ENCODE measurements around the gene BNC2.

Gene BNC2

DNA sequence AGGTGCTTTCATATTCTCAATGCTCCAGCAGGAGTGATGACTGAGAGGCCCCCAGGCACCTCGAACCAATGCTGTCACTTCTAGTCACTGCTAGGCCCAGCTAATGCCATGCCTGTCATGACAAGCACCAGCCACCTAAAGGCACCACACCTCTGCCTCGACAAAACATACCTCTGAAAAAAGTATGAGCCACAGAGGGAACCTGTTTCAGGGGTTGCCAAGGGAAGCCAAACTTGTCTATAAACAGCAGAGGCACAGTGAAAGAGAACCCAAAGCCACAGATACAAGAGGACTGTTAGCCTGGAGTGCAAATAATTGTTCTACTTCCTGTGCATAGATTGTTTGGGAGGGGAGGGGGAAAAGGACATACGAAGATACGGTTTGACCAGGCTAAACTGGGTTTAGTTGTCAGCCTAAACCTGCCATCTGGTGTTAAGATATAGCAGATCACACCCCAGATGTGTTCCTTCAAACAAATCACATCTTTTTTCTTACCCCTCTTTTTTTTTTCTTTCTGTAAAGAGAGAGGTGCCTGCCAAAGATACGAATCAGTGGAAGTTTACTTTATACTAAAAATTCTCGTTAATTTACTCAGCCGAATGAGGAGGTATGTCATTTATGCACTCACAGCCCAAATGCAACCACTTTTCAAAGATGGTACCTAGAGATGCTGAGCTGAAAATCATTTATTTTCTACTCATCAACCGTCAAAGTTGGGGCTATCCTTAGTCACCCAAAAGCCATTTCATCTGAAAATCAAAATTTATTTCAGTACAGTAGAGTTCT, 45.7 kb downstream of the BNC2 start:
- H3K14ac ChIP-seq (ENCODE audit: low read length) = no peak overlapping the region
- H3K4me2 ChIP-seq (ENCODE audit: insufficient read depth, low read length, poor library complexity, severe bottlenecking) = no peak overlapping the region
- no peak overlapping the region for H2BK5ac ChIP-seq (ENCODE audit: low read length)
- no peak overlapping the region for H2AFZ ChIP-seq (ENCODE audit: low read length)
- H3K18ac ChIP-seq (ENCODE audit: low read length) = no peak overlapping the region
- H2BK15ac ChIP-seq (ENCODE audit: low read length) = no peak overlapping the region
- H2AK5ac ChIP-seq (ENCODE audit: low read depth, low read length) = no peak overlapping the region
- H3K27ac ChIP-seq (replicated peaks; ENCODE audit: low read length) = no peak overlapping the region
- no peaks in the 10 kb centered on the region for H3K9me3 ChIP-seq (replicated peaks in 1 of 2; ENCODE audit: control insufficient read depth in 2 of 2, insufficient read depth in 1 of 2, low read depth in 1 of 2, low read length in 2 of 2)
- H3K4me1 ChIP-seq (ENCODE audit: control insufficient read depth in 2 of 2, insufficient read depth in 1 of 2, low read depth in 1 of 2, low read length in 2 of 2) = peaks cover 6 to 19% of the 10 kb centered on the region in 2 donors
- peaks cover 0 to 44% (median 0%) of the 10 kb centered on the region in 3 experiments for H3K27me3 ChIP-seq (ENCODE audit: control insufficient read depth in 3 of 3, insufficient read depth in 3 of 3, low read depth in 1 of 3, low read length in 3 of 3)
- no CpG with 5 or more reads among the region's 8 CpGs for WGBS, 2 donors (ENCODE audit: extremely low coverage in 2 of 2, insufficient read length in 2 of 2, insufficient replicate concordance in 1 of 2)
- no peak overlapping the region for H4K91ac ChIP-seq (ENCODE audit: low read depth, low read length, poor library complexity)
- H3K9ac ChIP-seq (ENCODE audit: low read depth, low read length, poor library complexity) = no peak overlapping the region
- no peak overlapping the region for H4K8ac ChIP-seq (ENCODE audit: low read depth, low read length)
- no peak for DNase-seq (ENCODE audit: low spot score)
- no peak overlapping the region for H3K4me3 ChIP-seq (ENCODE audit: low read length in 2 of 2)
- no peak overlapping the region for H2BK12ac ChIP-seq (ENCODE audit: low read length)
- no peak overlapping the region for H3K23ac ChIP-seq (ENCODE audit: low read depth, low read length, poor library complexity)
- H3K4ac ChIP-seq (ENCODE audit: low read length) = no peak overlapping the region
- no peaks in the 10 kb centered on the region for H3K79me1 ChIP-seq (ENCODE audit: low read depth, low read length)
- no peak overlapping the region for H2BK120ac ChIP-seq (ENCODE audit: low read depth, low read length)
- no peaks in the 10 kb centered on the region for H3K36me3 ChIP-seq (replicated peaks in 1 of 2; ENCODE audit: control insufficient read depth in 2 of 2, insufficient read depth in 2 of 2, low read length in 2 of 2)

DNA sequence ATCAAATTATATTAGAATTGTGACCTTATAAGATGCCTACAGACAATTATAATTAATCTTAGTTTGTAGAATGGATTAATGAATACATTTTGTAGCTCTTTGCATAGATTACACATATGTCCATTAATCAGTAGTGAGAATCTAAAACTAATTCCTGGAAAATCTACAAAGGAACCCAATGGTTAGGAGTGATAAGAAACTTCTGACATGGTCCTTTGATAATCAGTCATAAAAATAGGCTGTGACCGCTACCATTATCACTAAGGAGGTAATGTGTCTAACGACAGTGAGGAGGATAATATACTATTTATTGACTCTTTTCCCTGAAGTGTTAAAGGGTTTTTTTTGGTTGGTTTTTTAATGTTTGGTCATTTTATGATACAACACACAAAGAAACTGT, 46.6 kb downstream of the BNC2 start:
- Histone ChIP-seq H3K27me3 (ENCODE audit: control insufficient read depth in 3 of 3, insufficient read depth in 3 of 3, low read depth in 1 of 3, low read length in 3 of 3) (peaks cover 0 to 43% (median 0%) of the 10 kb centered on the region in 3 experiments), H3K23ac (ENCODE audit: low read depth, low read length, poor library complexity) (no peak overlapping the region), H4K91ac (ENCODE audit: low read depth, low read length, poor library complexity) (no peak overlapping the region), H3K27ac (replicated peaks; ENCODE audit: low read length) (no peak overlapping the region), H3K18ac (ENCODE audit: low read length) (no peak overlapping the region), H2BK15ac (ENCODE audit: low read length) (no peak overlapping the region), H2BK12ac (ENCODE audit: low read length) (no peak overlapping the region), H3K4me1 (ENCODE audit: control insufficient read depth in 2 of 2, insufficient read depth in 1 of 2, low read depth in 1 of 2, low read length in 2 of 2) (peaks cover 3 to 17% of the 10 kb centered on the region in 2 donors), H4K8ac (ENCODE audit: low read depth, low read length) (no peak overlapping the region), H2AFZ (ENCODE audit: low read length) (no peak overlapping the region), H3K4me2 (ENCODE audit: insufficient read depth, low read length, poor library complexity, severe bottlenecking) (no peak overlapping the region), H3K14ac (ENCODE audit: low read length) (no peak overlapping the region), H2BK5ac (ENCODE audit: low read length) (no peak overlapping the region), H3K9me3 (replicated peaks in 1 of 2; ENCODE audit: control insufficient read depth in 2 of 2, insufficient read depth in 1 of 2, low read depth in 1 of 2, low read length in 2 of 2) (no peaks in the 10 kb centered on the region), H2AK5ac (ENCODE audit: low read depth, low read length) (no peak overlapping the region), H3K9ac (ENCODE audit: low read depth, low read length, poor library complexity) (no peak overlapping the region), H3K79me1 (ENCODE audit: low read depth, low read length) (no peaks in the 10 kb centered on the region), H3K4ac (ENCODE audit: low read length) (no peak overlapping the region), H3K36me3 (replicated peaks in 1 of 2; ENCODE audit: control insufficient read depth in 2 of 2, insufficient read depth in 2 of 2, low read length in 2 of 2) (no peaks in the 10 kb centered on the region), H3K4me3 (ENCODE audit: low read length in 2 of 2) (no peak overlapping the region), H2BK120ac (ENCODE audit: low read depth, low read length) (no peak overlapping the region)
- WGBS, 2 donors (ENCODE audit: extremely low coverage in 2 of 2, insufficient read length in 2 of 2, insufficient replicate concordance in 1 of 2) = no CpG with 5 or more reads among the region's 2 CpGs
- no peak for DNase-seq (ENCODE audit: low spot score)

DNA sequence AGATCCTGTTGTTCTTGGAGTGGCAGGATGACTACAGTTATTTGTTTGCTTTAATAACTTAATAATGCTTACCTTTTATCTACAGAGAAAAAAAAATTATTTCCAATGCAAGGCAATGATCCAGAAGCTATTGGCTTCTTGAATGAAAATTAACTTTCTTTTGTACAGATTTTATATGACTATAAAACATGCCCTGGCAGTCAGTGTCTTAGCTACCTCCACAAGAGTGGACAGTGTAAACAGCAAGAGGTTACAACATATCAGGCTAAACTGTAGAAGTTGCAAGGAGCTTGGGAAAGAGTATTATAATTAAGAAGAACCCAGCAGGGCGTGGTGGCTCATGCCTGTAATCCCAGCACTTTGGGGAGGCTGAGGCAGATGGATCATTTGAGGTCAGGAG, 49.1 kb downstream of the BNC2 start:
- no CpG with 5 or more reads among the region's 1 CpG for WGBS, 2 donors (ENCODE audit: extremely low coverage in 2 of 2, insufficient read length in 2 of 2, insufficient replicate concordance in 1 of 2)
- Histone ChIP-seq H3K4me1 (ENCODE audit: control insufficient read depth in 2 of 2, insufficient read depth in 1 of 2, low read depth in 1 of 2, low read length in 2 of 2) (peaks cover 3 to 18% of the 10 kb centered on the region in 2 donors), H3K27me3 (ENCODE audit: control insufficient read depth in 3 of 3, insufficient read depth in 3 of 3, low read depth in 1 of 3, low read length in 3 of 3) (peaks cover 0 to 27% (median 0%) of the 10 kb centered on the region in 3 experiments), H3K27ac (replicated peaks; ENCODE audit: low read length) (no peak overlapping the region), H3K4ac (ENCODE audit: low read length) (no peak overlapping the region), H2AK5ac (ENCODE audit: low read depth, low read length) (no peak overlapping the region), H3K23ac (ENCODE audit: low read depth, low read length, poor library complexity) (no peak overlapping the region), H3K4me2 (ENCODE audit: insufficient read depth, low read length, poor library complexity, severe bottlenecking) (no peak overlapping the region), H2BK5ac (ENCODE audit: low read length) (no peak overlapping the region), H3K18ac (ENCODE audit: low read length) (no peak overlapping the region), H2BK12ac (ENCODE audit: low read length) (no peak overlapping the region), H4K91ac (ENCODE audit: low read depth, low read length, poor library complexity) (no peak overlapping the region), H2AFZ (ENCODE audit: low read length) (no peak overlapping the region), H3K9ac (ENCODE audit: low read depth, low read length, poor library complexity) (no peak overlapping the region), H3K9me3 (replicated peaks in 1 of 2; ENCODE audit: control insufficient read depth in 2 of 2, insufficient read depth in 1 of 2, low read depth in 1 of 2, low read length in 2 of 2) (no peaks in the 10 kb centered on the region), H3K36me3 (replicated peaks in 1 of 2; ENCODE audit: control insufficient read depth in 2 of 2, insufficient read depth in 2 of 2, low read length in 2 of 2) (no peaks in the 10 kb centered on the region), H3K4me3 (ENCODE audit: low read length in 2 of 2) (no peak overlapping the region), H2BK120ac (ENCODE audit: low read depth, low read length) (no peak overlapping the region), H3K79me1 (ENCODE audit: low read depth, low read length) (no peaks in the 10 kb centered on the region), H4K8ac (ENCODE audit: low read depth, low read length) (no peak overlapping the region), H3K14ac (ENCODE audit: low read length) (no peak overlapping the region), H2BK15ac (ENCODE audit: low read length) (no peak overlapping the region)
- no peak for DNase-seq (ENCODE audit: low spot score)

GRCh38 chr9:16817514-16817913, 53.0 kb downstream of the BNC2 start:
- H3K18ac ChIP-seq (ENCODE audit: low read length) = no peak overlapping the region
- H2BK5ac ChIP-seq (ENCODE audit: low read length) = no peak overlapping the region
- no peaks in the 10 kb centered on the region for H3K36me3 ChIP-seq (replicated peaks in 1 of 2; ENCODE audit: control insufficient read depth in 2 of 2, insufficient read depth in 2 of 2, low read length in 2 of 2)
- no peak for DNase-seq (ENCODE audit: low spot score)
- H3K9me3 ChIP-seq (replicated peaks in 1 of 2; ENCODE audit: control insufficient read depth in 2 of 2, insufficient read depth in 1 of 2, low read depth in 1 of 2, low read length in 2 of 2) = no peaks in the 10 kb centered on the region
- H3K23ac ChIP-seq (ENCODE audit: low read depth, low read length, poor library complexity) = no peak overlapping the region
- no peak overlapping the region for H3K4me2 ChIP-seq (ENCODE audit: insufficient read depth, low read length, poor library complexity, severe bottlenecking)
- H3K27me3 ChIP-seq (ENCODE audit: control insufficient read depth in 3 of 3, insufficient read depth in 3 of 3, low read depth in 1 of 3, low read length in 3 of 3) = peaks cover 0 to 4% (median 0%) of the 10 kb centered on the region in 3 experiments
- no peak overlapping the region for H4K8ac ChIP-seq (ENCODE audit: low read depth, low read length)
- H3K4ac ChIP-seq (ENCODE audit: low read length) = no peak overlapping the region
- no peak overlapping the region for H2BK12ac ChIP-seq (ENCODE audit: low read length)
- H3K79me1 ChIP-seq (ENCODE audit: low read depth, low read length) = no peaks in the 10 kb centered on the region
- H2AFZ ChIP-seq (ENCODE audit: low read length) = no peak overlapping the region
- no peak overlapping the region for H2AK5ac ChIP-seq (ENCODE audit: low read depth, low read length)
- no peak overlapping the region for H3K27ac ChIP-seq (replicated peaks; ENCODE audit: low read length)
- H3K14ac ChIP-seq (ENCODE audit: low read length) = no peak overlapping the region
- no peak overlapping the region for H2BK120ac ChIP-seq (ENCODE audit: low read depth, low read length)
- peaks cover 0 to 8% of the 10 kb centered on the region in 2 donors for H3K4me1 ChIP-seq (ENCODE audit: control insufficient read depth in 2 of 2, insufficient read depth in 1 of 2, low read depth in 1 of 2, low read length in 2 of 2)
- H2BK15ac ChIP-seq (ENCODE audit: low read length) = no peak overlapping the region
- WGBS, 2 donors (ENCODE audit: extremely low coverage in 2 of 2, insufficient read length in 2 of 2, insufficient replicate concordance in 1 of 2) = no CpG with 5 or more reads among the region's 2 CpGs
- H4K91ac ChIP-seq (ENCODE audit: low read depth, low read length, poor library complexity) = no peak overlapping the region
- H3K4me3 ChIP-seq (ENCODE audit: low read length in 2 of 2) = no peak overlapping the region
- no peak overlapping the region for H3K9ac ChIP-seq (ENCODE audit: low read depth, low read length, poor library complexity)
